ENCODE results near the gene PRF1.
"Not testable (repeated sequence)": the region's sequence is repeated elsewhere in the genome, so short reads cannot be mapped to it uniquely, and the experiment has no call there.

The PRF1 gene

DNA sequence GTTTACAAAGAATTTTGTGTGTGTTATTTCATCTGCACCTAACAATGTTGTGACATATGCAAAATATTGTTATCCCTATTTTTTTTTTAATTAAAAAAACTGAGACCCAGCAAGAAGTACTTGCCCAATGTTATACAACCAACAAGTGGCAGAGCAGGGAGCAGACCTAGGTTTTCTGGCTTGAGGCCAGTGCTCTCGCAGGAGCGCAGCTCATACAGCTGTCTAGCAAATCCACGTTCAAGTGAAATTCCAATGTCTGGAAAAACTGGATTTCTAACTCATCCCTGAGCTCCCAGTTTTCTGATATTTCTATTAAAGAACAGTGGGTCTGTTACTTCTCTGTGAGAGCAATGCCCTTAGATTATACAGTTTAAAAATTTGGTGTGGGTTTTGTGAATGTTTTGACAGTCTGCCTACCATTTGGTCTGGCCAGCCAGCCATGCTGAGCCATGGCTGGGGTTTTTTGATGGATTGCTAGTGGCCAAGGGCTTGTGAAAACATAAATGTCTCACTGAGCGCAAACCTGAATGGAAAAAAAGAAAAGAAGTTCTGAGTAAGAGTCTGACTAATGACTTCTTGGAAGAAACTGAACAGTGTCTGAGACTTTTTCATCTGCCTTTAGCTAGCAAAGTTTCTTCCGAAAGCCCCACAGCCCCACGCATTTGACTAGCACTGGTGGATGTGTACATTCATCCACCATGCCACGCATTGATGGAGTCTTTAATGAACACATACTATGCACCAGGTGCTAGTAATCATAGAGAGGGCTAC, 15.4 kb upstream of the PRF1 start:
- DNase-seq, result no peak

DNA sequence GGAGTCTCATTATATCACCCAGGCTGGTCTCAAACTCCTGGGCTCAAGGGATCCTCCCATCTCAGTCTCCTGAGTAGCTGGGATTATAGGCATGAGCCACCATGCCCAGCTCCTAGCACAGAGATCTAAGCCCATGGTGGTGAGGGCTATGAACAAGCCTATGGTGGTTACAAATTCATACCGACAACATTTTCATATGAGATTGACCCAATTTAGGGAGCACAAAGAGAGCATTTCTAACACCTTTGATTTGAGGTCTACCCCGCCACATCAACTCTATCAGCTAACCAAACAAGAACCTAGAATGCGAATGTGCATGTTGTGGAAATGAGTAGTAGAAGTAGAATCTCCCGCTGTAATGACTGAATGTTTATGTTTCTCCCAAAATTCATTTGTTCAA, 14.2 kb upstream of the PRF1 start:
- no peak for DNase-seq

DNA sequence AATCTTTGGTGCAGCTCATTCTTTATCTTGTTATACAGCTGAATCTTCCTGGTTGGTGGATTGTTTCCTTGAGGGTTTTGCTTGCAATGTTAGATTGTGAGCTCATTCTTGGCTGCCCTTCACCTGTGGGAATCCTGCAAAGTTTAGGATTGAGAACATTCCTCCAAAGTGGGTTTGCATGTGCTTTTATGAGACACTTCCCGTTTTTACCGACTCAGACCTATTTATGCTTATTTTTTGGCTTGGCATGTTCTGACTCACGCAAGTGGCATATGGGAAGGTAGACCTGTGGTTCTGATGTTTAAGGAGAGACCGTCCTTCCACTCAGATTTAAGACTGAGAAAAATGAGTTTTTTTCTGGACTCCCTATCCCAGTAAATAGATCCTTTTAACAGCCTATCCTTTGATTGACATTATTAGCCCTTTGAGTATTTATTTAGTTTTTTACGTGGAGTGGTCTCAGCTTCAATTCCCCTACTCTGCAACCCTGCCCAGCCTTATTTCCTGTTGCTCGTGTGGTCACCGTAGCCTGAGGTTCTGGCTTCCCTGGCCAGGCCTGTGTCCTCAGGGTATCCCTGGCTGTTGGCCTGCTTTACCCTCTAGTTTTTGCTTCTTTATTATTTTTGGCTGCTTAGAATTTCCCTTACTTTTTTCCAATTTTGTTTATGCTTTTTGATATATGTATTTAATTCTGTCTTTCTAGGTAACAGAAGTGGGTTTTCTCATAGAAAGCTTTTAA, 13.4 kb upstream of the PRF1 start:
- DNase-seq, result no peak

DNA sequence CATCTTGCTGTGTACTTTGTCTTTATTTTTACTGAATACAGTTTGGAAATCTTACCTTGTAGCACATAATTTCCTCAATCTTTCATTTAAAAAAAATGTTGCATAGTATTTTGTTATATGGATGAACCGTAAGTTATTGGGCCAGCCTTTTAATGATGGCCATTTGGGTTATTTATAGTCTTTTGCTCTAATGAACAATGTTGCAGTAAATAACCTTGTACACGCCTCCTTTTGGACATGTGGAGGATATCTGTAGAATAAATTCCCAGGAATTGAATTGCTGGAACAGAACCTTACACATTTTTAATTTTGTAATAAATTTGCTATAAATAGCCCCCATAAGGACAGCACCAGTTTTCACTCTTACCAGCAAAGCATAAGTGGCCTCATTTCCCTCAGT, 12.7 kb upstream of the PRF1 start:
- DNase-seq, result no peak

DNA sequence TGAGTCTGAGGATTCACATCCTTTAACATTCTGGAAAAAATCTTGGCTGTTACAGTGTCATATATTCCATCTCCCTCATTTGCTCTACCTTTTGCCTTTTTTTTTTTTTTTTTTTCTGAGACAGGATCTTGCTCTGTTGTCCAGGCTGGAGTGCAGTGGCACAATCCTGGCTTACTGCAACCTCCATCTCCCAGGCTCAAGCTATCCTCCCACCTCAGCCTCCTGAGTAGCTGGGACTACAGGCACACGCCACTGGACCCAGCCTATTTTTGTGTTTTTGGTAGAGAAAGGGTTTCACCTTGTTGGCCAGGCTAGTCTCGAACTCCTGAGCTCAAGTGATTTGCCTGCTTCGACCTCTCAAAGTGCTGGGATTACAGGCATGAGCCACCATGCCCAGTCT, 11.8 kb upstream of the PRF1 start:
- not testable (repeated sequence) for DNase-seq

DNA sequence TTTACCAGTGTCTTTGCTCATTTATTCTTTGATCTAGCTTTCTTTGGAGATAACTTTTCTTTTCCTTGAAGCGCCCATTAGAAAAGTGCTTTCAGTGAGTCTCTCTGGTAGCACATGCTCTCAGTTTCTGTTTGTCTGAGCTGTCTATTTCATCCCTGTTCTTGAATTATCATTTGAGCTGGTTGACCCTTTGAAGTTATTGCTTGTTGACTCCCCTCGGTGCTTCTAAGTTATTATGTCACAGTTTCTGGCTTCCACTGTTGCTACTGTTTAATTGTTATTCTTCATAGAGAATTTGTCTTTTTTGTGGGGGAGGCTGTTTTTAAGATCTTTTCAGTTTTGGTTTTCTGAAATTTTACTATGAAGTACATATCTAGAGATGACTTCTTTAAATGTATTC, 11.4 kb upstream of the PRF1 start:
- no peak for DNase-seq

DNA sequence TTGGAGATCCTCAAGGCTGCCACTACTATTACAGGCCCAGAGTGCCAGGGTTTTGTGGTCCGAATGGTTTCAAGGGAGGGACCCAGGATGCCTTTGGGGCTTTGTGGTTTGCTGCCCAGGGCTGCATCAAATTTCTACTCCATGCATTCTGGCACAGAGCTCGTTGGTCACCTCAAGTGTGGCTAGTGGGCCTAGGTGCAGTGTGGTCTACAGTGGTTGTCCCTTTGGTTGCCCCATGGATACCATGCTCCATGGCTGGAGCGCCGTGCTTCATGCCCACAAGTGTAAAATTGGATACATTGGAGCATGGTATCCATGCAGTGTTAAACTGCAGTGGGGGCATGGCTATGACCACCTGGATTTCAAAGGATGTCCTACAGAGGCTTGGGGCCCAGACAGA, 5.4 kb upstream of the PRF1 start:
- DNase-seq, result no peak

DNA sequence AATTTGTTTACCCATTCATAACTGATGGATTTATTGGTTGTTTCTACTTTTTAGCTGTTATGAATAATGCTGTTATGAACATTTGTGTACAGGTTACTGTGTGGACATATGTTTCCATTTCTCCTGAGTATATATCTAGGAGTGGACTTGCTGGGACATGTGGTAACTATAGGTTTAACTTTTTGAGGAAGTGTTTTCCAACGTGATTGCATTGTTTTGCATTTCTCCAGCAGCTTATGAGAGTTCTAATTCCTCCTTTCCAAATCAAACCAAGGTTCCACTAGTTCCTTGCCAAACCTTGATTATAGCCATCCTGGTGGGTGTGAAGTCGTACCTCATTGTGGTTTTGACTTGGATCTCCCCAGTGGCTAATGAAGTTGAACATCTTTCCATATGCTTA, 2.6 kb upstream of the PRF1 start:
- DNase-seq, result no peak

DNA sequence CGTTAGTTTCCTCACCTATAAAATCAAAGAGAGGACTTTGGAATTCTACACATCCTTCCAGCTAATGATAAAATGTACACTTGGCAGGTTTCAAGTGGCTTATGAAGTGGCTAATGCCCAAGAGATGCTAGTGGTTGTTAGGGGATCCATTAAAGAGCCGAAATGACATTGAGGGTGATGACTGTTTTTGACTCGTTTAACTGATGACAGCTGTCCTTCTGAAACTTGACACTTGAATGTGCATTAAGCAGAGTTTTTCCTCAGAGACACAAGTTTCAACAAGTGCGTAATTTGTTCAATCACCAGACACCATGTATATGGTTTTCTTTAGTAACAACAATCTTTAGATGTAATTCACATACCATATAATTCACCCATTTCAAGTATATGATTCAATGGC, 1.6 kb upstream of the PRF1 start:
- DNase-seq, result no peak

DNA sequence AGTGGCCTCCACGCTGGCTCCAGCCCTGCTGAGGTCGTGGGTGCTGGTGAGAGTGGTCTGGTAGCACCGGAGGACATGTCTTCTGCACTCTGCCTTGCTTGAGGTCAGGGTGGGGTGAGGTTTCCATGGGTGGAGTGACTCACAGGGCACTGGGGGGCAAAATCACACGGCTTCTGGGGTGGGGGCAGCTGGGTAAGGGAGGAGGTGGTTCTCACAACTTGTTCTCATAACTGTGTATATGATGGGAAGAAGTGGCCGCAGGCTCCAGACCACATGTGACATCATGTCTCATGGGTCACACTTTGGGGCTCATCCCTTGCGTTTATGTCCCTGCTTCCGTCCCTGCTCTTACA, 884 bp upstream of the PRF1 start:
- DNase-seq, result no peak

DNA sequence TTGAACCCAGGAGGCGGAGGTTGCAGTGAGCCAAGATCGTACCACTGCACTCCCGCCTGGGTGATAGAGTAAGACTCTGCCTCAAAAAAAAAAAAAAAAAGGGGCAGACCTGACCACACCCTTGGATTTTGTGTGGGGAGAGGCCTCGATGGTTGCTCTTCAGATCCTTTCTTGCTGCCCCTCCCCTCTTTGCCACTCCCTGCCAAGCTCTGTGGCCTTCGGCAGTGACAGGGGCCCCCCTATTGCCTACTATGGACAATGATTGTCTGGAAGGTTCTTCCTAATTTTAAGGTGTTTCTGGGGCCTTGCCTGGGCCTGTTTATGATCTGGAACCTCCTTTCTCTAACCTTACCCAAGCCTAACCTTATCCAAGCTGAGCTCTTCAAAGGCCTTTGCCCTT, 795 bp downstream of the PRF1 start:
- no peak for DNase-seq

DNA sequence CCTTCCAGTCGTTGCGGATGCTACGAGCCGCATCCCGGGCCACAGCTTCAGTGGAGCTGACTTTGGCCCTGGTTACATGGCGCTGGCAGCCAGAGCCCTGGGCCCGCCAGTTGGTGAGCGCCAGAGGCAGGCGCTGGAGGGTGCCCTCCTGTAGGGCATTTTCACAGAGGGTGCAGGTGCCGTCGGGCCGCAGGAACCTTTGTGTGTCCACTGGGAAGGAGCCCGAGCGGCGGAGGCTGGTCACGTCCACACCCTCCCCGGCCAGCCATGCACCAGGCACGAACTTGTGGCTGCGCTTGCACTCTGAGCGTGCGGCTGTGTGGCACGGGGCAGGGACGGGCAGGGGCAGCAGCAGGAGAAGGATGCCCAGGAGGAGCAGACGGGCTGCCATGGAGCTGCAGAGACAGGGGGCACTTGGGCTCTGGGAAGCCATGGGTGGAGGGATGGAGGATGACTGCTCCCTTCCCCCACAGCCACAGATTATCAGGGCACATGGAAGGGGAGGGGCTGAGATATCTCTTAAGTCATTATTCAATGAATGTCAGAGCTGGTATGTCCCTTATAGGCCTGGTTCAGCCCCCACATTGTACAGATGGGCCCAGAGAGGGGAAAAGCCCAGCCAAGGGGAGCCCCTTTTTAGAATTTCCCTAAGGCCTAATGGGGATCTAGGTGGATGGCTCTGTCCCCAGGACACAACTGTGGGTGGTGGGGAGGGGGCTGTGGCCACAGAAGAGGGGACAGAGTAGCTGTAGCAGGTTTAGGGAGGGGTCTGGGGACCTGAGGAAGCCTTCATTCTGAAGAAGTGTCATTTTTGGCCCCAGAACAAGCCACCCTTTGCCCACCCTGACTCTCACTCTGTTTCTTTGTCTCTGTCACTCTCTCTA, 1.8 kb downstream of the PRF1 start:
- DNase-seq, result no peak

DNA sequence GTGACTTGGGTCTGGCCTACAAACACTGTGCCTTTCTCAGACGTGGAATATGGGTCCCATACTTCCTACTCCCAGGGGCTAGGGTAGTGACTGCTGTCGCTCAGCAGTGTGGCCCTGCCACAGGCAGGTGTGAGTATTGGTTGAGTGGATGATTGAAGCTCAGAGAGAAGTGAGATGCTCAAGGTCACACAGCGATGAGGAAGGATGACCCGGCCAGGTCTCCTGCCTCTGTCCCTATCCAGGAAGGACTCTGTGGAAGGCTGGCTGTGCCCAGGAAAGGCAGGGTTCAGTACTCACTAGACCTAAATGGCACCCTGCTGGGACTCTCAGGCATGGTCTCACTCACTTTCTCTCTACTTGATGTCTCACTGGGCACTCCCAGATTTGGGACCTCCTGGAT, 2.8 kb downstream of the PRF1 start:
- no peak for DNase-seq

DNA sequence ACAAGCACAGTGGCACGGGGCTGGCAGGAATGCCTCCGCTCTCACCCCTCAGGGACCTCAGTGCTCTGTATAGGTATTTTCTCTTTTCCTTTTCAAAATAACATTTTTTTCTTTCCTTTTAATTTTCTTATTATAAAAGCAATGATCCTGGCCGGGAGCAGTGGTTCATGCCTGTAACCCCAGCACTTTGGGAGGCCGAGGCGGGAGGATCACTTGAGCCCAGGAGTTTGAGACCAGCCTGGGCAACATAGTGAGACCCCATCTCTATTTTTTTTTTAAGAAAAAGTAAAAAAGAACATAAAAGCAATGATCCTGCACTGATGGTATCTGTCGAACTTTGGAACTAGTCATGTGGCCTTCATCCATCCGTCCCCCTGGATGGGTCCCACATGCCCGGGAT, 3.2 kb downstream of the PRF1 start:
- DNase-seq, result no peak

DNA sequence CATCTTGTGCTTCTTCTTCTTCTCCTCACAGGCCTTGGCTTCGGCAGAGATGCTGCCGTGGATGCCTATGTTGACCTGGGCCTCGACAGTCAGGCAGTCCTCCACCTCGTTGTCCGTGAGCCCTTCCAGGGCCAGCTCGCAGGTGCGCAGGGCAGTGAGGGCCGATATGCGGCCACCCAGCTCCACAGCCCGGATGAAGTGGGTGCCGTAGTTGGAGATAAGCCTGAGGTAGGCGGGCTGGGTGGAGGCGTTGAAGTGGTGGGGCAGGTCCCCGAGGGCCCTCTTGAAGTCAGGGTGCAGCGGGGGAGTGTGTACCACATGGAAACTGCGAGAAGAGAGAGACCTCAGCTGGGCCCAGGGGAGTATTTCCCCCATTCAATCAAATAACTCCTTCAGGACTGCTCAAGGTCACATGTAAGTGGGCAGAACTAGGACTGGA, 3.7 kb downstream of the PRF1 start:
- DNase-seq, result no peak

DNA sequence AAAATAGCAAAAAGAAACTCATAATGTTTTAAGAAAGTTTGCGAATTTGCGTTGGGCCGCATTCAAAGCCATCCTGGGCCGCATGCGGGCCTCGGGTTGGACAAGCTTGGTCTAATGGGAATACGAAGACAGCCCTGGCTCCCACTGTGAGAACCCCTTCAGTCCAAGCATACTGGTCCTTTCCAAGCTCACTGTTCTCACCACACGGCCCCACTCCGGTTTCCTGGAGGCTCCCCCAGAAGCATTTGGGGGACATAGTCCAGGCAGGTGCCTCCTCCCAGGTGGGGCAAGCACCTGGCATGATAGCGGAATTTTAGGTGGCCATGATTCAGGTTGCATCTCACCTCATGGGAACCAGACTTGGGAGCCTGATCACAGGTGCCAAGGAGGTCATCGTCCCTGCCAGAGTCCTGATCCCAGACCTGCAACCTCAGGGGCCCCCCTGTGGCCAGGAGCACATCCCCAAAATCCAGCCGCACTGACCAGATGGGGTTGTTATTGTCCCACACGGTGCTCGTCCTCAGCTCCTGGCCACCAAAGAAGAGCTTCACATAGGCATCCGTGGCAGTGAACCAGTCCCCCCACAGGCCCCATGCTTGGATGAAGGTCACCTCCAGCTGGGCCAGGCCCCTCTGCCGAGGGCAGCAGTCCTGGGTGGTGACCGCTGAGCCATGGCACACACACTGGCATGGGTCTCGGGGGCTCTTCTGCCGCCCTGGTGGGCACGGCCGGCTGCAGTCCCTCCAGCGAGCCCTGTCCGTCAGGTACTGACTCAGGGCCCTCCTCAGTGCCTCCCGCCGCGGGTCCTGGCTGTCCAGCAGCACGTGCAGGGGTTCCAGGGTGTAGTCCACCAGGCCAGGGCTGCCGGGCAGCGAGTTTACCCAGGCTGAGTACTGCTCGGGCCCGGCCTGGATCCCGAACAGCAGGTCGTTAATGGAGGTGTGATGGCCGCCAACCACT, 4.4 kb downstream of the PRF1 start:
- DNase-seq, result no peak

DNA sequence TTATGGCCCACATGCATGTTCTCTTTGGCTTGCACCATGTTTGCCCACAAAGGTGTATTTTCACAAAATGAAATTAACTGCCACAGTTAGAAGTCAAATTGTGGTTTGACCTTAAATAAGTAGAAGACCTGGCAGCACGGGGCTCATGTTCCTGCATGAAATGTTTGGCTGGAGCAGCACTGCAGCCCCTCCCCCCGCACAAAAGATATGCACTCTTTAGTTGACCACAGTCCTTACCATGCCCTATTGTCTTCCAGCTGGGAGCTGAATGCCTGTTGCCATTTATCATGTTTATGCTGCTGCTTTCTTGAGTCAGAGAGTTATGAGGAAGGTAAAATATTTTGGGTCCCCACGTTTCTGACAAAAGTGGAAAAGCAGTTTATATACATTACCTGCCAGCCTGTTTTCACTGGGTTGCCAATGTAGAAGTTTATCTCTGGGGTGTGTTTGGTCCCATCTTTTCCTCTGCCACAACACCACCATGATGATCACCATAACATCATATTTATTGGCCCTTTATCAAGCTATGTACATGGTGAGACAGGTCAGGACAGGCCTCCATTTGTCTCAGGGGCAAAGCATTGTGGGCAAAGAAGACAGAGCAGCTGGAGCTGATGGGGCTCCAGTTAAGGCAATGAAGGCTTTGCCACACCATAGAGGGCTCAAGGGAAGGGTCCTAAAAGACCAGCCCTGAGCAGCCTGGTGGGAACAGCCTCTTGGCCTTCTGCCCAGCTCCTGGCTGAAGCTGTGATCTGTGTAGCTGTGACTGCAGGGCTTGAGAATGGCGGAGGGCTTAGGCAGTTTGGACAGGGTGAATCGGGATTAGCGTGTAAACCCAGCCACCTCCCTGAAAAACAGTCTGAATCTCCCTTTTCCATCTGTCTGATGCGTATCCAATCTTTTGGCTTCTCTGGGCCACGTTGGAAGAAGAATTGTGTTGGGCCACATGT, 5.4 kb downstream of the PRF1 start:
- no peak for DNase-seq

DNA sequence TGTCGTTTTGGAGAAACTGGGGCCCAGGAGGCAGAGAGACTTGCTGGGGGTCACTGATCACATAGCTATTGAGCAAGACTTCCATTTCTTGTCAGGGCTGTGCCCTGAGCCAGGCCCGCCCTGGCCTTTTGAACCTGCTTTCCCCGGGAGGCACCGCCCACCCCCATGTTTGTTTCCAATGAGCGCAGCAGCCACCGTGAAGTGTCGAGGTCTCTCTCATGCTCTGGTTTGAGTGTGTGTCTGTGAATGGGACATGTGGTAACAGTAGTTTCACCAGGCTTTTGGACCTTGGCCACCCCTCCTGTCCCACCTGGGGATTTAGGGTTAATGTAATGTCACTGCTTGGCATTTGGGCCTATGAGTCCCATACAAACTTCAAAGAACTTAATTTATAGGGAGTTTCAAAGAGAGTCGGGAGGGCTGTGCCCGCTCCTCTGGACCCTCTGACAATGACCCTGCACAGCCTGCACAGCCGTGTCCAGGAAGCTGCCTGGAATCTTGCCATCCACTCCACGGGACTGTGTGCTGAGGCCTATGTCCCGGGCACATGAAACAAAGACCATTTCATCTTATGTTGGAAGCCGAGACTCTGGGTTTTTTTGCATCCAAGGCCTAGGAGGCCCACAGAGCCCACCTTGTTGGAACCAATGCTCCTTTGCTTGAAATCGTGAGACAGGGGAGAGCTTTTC, 6.3 kb downstream of the PRF1 start:
- DNase-seq, result no peak

DNA sequence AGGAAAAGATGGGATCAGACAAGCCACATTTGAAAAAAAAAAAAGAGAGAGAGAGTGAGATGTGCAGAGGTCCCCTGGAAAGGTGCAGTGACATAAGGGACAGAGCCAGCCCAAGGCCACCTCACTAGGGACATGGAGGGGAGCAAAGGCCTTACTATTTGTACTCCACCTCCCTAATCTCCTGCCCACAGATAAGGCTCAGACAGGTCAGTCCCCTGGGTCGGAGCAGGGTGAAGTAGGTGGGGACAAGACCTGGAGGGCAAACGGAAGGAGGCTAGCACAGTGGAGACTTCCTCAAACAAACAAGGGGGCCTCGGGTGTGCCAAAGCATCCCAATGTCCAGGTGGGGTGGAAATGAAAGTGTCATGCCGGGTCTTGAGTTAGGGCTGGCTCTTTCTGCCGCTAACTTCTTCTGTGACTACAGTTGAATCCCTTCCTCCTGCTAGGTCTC, 7.0 kb downstream of the PRF1 start:
- DNase-seq, result no peak

DNA sequence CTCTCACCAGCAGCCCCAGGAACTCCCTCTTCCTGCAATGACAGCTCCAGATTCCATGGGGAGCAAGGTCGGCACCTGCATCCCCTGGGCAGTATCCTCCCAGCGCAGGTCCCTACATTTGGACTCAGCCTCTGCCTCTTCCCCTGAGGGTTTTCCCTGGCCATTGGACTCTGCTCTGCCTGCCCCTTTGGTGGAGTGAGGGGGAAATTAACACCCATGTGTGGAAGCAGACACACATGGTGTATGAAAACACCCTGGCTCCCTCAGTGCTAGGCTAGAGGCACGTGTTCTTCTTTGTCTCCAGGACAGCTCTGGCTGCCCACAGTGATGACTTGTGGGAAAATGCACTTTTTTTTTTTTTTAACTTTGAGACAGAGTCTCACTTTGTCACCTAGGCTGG, 8.4 kb downstream of the PRF1 start:
- DNase-seq, result no peak

DNA sequence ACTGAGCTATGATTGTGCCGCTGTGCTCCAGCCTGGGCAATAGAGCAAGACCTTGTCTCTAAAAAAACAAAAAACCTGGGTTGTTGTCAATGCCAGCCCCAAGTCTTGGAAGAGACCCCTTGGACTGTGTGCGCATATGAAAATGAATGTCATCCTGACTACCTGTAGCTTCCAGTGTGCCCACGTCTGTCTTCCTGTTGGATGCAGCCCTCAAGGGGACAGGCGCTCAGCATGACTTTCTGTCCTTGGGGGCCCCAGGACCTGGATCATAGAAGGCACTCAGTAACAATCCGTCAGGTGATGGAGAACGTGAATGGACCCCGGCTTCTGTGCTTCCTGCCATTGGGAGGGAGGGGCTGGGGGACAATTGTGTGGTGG, 9.0 kb downstream of the PRF1 start:
- no peak for DNase-seq
